ENCODE results near the gene MEGF6. TPM values are rescaled to one million over a fixed set of nuclear protein-coding genes. Genes with fewer than 3 reads are reported as not detected.

The MEGF6 gene
- total RNA-seq, 4 donors from 2014 or later = 4.1 to 27.1 (median 11.4) TPM

DNA sequence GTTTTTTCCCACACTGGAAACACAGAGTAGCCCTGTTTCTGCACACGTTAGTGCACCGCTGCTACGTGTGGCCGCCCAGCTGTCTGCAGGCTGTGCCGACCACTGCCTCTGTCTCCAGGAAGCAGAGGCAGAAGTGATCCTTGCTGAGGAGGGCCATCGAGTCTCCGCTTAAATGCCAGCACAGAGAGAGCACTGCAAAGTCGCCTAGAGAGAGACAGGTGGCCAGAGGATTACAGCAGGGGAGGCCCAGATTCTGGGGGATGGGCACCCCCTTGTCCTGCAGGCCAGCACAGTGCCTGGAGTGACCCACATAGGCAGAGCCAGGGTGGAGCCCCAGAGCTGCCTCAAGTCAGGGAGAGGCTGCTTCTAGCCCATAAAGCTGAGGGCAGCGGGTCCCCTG lies 19.6 kb upstream of the MEGF6 start:
- WGBS, 2 donors (ENCODE audit: low coverage in 1 of 2) = 84 to 100% methylated on average over 1 to 9 of the region's 9 CpGs
- TF ChIP-seq, protein P1, sequence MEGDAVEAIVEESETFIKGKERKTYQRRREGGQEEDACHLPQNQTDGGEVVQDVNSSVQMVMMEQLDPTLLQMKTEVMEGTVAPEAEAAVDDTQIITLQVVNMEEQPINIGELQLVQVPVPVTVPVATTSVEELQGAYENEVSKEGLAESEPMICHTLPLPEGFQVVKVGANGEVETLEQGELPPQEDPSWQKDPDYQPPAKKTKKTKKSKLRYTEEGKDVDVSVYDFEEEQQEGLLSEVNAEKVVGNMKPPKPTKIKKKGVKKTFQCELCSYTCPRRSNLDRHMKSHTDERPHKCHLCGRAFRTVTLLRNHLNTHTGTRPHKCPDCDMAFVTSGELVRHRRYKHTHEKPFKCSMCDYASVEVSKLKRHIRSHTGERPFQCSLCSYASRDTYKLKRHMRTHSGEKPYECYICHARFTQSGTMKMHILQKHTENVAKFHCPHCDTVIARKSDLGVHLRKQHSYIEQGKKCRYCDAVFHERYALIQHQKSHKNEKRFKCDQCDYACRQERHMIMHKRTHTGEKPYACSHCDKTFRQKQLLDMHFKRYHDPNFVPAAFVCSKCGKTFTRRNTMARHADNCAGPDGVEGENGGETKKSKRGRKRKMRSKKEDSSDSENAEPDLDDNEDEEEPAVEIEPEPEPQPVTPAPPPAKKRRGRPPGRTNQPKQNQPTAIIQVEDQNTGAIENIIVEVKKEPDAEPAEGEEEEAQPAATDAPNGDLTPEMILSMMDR (IDR thresholded peaks at IDR 0.05) = no peak
- TF ChIP-seq POLR2A (IDR thresholded peaks at IDR 0.05) = no peak
- no peak for TF ChIP-seq POLR2AphosphoS5 (IDR thresholded peaks at IDR 0.05)
- no peak for TF ChIP-seq EP300 (IDR thresholded peaks at IDR 0.05; ENCODE audit: low read depth)
- Histone ChIP-seq H3K36me3 (peaks cover 0 to 30% (median 14%) of the 10 kb centered on the region in 4 donors), H3K27ac (no peak overlapping the region), H3K27me3 (no peaks in the 10 kb centered on the region), H3K9me3 (no peaks in the 10 kb centered on the region), H3K4me1 (peaks cover 2 to 5% (median 4%) of the 10 kb centered on the region in 4 donors), H3K4me3 (no peak overlapping the region)
- intact Hi-C loops (cut with DNase I; ENCODE audit: low total_unique reads) = no loop called here
- DNase-seq = no peak
- in situ Hi-C loops (cut with MboI; ENCODE audit: low pct_ligation_motif_present in 1 of 4, low pct_unique_long_range_greater_than_20kb in 1 of 4, low sequenced_read_pairs in 3 of 4) = no loop called here

DNA sequence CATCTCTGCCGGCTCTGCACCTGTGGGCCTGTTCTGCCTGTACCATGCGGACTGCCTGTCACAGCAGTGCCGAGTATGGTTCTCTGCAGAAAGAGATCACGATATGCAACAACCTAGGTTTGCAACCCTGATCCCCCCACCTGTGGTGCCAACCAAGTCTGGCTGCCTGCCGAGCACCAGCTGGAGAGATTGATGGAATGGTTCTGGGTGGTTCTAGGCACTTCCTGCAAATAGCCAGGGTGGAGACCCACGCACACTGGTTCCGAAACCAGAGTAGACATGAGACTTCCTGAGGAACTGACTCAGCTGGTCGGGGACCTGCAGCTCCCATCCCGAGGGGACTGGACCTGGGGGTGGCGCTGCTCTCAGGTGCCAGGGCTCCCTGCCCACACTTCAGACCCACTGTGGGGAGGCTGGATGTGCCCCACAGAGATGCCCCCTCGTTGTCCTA lies 18.9 kb upstream of the MEGF6 start:
- DNase-seq = no peak
- Histone ChIP-seq H3K27me3 (no peaks in the 10 kb centered on the region), H3K4me3 (no peak overlapping the region), H3K27ac (no peak overlapping the region), H3K36me3 (peaks cover 0 to 28% (median 10%) of the 10 kb centered on the region in 4 donors), H3K4me1 (peaks cover 6 to 10% (median 9%) of the 10 kb centered on the region in 4 donors), H3K9me3 (no peaks in the 10 kb centered on the region)
- in situ Hi-C loops (cut with MboI; ENCODE audit: low pct_ligation_motif_present in 1 of 4, low pct_unique_long_range_greater_than_20kb in 1 of 4, low sequenced_read_pairs in 3 of 4) = no loop called here
- no peak for TF ChIP-seq EP300 (IDR thresholded peaks at IDR 0.05; ENCODE audit: low read depth)
- no peak for TF ChIP-seq POLR2A (IDR thresholded peaks at IDR 0.05)
- TF ChIP-seq POLR2AphosphoS5 (IDR thresholded peaks at IDR 0.05) = no peak
- TF ChIP-seq, protein P1 (IDR thresholded peaks at IDR 0.05) = no peak
- 75% methylated on average over 10 of the region's 11 CpGs; no CpG with 5 or more reads in 1 of the 2 donors for WGBS, 2 donors (ENCODE audit: low coverage in 1 of 2)
- intact Hi-C loops (cut with DNase I; ENCODE audit: low total_unique reads) = no loop called here

- no peak for DNase-seq
- 96% methylated on average over 16 of the region's 16 CpGs; no CpG with 5 or more reads in 1 of the 2 donors for WGBS, 2 donors (ENCODE audit: low coverage in 1 of 2)
- in situ Hi-C loops (cut with MboI; ENCODE audit: low pct_ligation_motif_present in 1 of 4, low pct_unique_long_range_greater_than_20kb in 1 of 4, low sequenced_read_pairs in 3 of 4) = loop anchor here in 1 of 4 donors (10.0 kb wide), 1 partner anchor 145 kb away; no protein-coding TSS in a partner anchor
- Histone ChIP-seq H3K36me3 (peaks cover 0 to 22% (median 9%) of the 10 kb centered on the region in 4 donors), H3K27ac (no peak overlapping the region), H3K4me1 (peaks cover 6 to 10% (median 9%) of the 10 kb centered on the region in 4 donors), H3K4me3 (no peak overlapping the region), H3K27me3 (no peaks in the 10 kb centered on the region), H3K9me3 (no peaks in the 10 kb centered on the region)
- intact Hi-C loops (cut with DNase I; ENCODE audit: low total_unique reads) = loop anchor here (10.0 kb wide), 1 partner anchor 1435 kb away; the partner anchor contains the start of gene FAAP20
- TF ChIP-seq, protein P1 (IDR thresholded peaks at IDR 0.05) = no peak
- no peak for TF ChIP-seq POLR2AphosphoS5 (IDR thresholded peaks at IDR 0.05)
- TF ChIP-seq POLR2A (IDR thresholded peaks at IDR 0.05) = no peak
- TF ChIP-seq EP300 (IDR thresholded peaks at IDR 0.05; ENCODE audit: low read depth) = no peak
Measured at GRCh38 chr1:3629561-3630160, 18.4 kb upstream of the MEGF6 start.

DNA sequence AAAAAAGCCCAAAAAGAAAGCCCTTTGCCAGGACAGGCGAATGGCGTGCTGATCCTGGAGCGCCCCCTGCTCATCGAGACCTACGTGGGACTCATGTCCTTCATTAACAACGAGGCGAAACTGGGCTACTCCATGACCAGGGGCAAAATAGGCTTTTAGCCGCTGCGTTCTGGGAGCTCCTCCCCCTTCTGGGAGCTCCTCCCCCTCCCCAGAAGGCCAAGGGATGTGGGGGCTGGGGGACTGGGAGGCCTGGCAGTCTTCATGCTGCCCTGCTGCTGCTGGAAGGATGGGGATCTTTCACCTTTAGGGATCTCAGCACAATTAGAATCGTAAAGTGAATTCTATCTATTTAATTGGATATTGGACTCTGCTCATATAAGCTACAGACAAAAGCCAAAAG lies 17.1 kb upstream of the MEGF6 start:
- H3K36me3 ChIP-seq = peaks cover 0 to 18% (median 8%) of the 10 kb centered on the region in 4 donors
- TF ChIP-seq POLR2AphosphoS5 (IDR thresholded peaks at IDR 0.05) = no peak
- TF ChIP-seq POLR2A (IDR thresholded peaks at IDR 0.05) = no peak
- TF ChIP-seq, protein P1 (IDR thresholded peaks at IDR 0.05) = no peak
- no peak for TF ChIP-seq EP300 (IDR thresholded peaks at IDR 0.05; ENCODE audit: low read depth)
- WGBS, 2 donors (ENCODE audit: low coverage in 1 of 2) = 80 to 84% methylated on average over 1 to 10 of the region's 10 CpGs
- intact Hi-C loops (cut with DNase I; ENCODE audit: low total_unique reads) (loop anchor here (10.0 kb wide), 1 partner anchor 1434 kb away; the partner anchor contains the start of gene FAAP20), in situ Hi-C loops (cut with MboI; ENCODE audit: low pct_ligation_motif_present in 1 of 4, low pct_unique_long_range_greater_than_20kb in 1 of 4, low sequenced_read_pairs in 3 of 4) (loop anchor here in 1 of 4 donors (10.0 kb wide), 1 partner anchor 144 kb away; no protein-coding TSS in a partner anchor)
- DNase-seq = no peak
- no peak overlapping the region for H3K4me3 ChIP-seq
- no peaks in the 10 kb centered on the region for H3K27me3 ChIP-seq
- H3K9me3 ChIP-seq = no peaks in the 10 kb centered on the region
- H3K27ac ChIP-seq = no peak overlapping the region
- H3K4me1 ChIP-seq = peaks cover 10 to 16% (median 15%) of the 10 kb centered on the region in 4 donors
